ENCODE results near the gene KRTAP1-1.
A peak's percentile ranks its signal among the peaks of the same experiment; 100 is the strongest.
"Not testable (repeated sequence)": the region's sequence is repeated elsewhere in the genome, so short reads cannot be mapped to it uniquely, and the experiment has no call there.

Gene KRTAP1-1

GRCh38 chr17:41040783-41041571, at the start of gene KRTAP1-1:
Gene KRTAP1-1, minus strand, starts transcription at chr17:41041450. Its CDS starts 53 bp downstream, at chr17:41041397.
- not testable (repeated sequence) for DNase-seq

- not testable (repeated sequence) for DNase-seq
These were observed 47.6 kb upstream of the KRTAP1-1 start for GRCh38 chr17:41088760-41089352.

- DNase-seq = not testable (repeated sequence)
These were observed 43.0 kb upstream of the KRTAP1-1 start, which contains the start of gene KRTAP4-7 for GRCh38 chr17:41084100-41084856. Gene KRTAP4-7, plus strand, starts transcription at chr17:41084150. Its CDS starts 57 bp downstream, at chr17:41084207.

- not testable (repeated sequence) for DNase-seq
These were observed 42.2 kb upstream of the KRTAP1-1 start for GRCh38 chr17:41083427-41083826.

GRCh38 chr17:41082626-41083025, 41.4 kb upstream of the KRTAP1-1 start:
- DNase-seq = no peak

- no peak for DNase-seq
These were observed 35.5 kb upstream of the KRTAP1-1 start for GRCh38 chr17:41076788-41077187.

- DNase-seq = no peak
These were observed 32.4 kb upstream of the KRTAP1-1 start for GRCh38 chr17:41073676-41074075.

GRCh38 chr17:41071606-41072360, 30.5 kb upstream of the KRTAP1-1 start:
- DNase-seq = no peak

- DNase-seq = no peak
These were observed 27.8 kb upstream of the KRTAP1-1 start for GRCh38 chr17:41069031-41069430.

- no peak for DNase-seq
These were observed 26.0 kb upstream of the KRTAP1-1 start for GRCh38 chr17:41067281-41067680.

- peak; percentile 91 for DNase-seq
These were observed 24.8 kb upstream of the KRTAP1-1 start, which contains the start of gene KRTAP2-4 for GRCh38 chr17:41065829-41066624. Gene KRTAP2-4, minus strand, starts transcription at chr17:41065879. Its CDS starts 34 bp downstream, at chr17:41065845.

- not testable (repeated sequence) for DNase-seq
These were observed 23.9 kb upstream of the KRTAP1-1 start for GRCh38 chr17:41065016-41065689.

GRCh38 chr17:41064301-41064700, 23.1 kb upstream of the KRTAP1-1 start:
- no peak for DNase-seq

- DNase-seq = no peak
These were observed 22.2 kb upstream of the KRTAP1-1 start for GRCh38 chr17:41063449-41063848.

- DNase-seq = peak; percentile 93
These were observed 20.7 kb upstream of the KRTAP1-1 start for GRCh38 chr17:41061964-41062363.

- peak; percentile 99 for DNase-seq
These were observed 18.9 kb upstream of the KRTAP1-1 start, which contains the start of gene KRTAP2-3 for GRCh38 chr17:41060052-41060604. Gene KRTAP2-3, minus strand, starts transcription at chr17:41060114. Its CDS starts 64 bp downstream, at chr17:41060050.

GRCh38 chr17:41059276-41060051, 18.2 kb upstream of the KRTAP1-1 start:
- DNase-seq = peak; percentile 89

- peak; percentile 50 for DNase-seq
These were observed 17.5 kb upstream of the KRTAP1-1 start for GRCh38 chr17:41058741-41059140.

GRCh38 chr17:41057547-41057946, 16.3 kb upstream of the KRTAP1-1 start:
- DNase-seq = no peak

- not testable (repeated sequence) for DNase-seq
These were observed 13.9 kb upstream of the KRTAP1-1 start, which contains the start of gene KRTAP2-2 for GRCh38 chr17:41055130-41055529. Gene KRTAP2-2, minus strand, starts transcription at chr17:41055230. Its CDS starts 19 bp downstream, at chr17:41055211.

Data from kidney glomerular epithelial cell (primary cell).